HL-60 (cell line): ENCODE results near the gene KIFC1.

Experiments
- DNase-seq, 2 experiments: peaks; one replicate each; pipeline ENCODE4 v3.0.0-alpha.2; 2010 to 2020; ENCODE audit warnings: low read depth in 1 of 2, low spot score in 1 of 2
- H3K27ac ChIP-seq: fragments of 250-450 bp; sonication (Bioruptor Pico); replicated peaks from 2 replicates; pipeline ENCODE4 v1.5.1; 2020; ENCODE audit warnings: mild to moderate bottlenecking, moderate library complexity
- H3K27me3 ChIP-seq: fragments of 250-450 bp; sonication (Bioruptor Pico); 2 replicates; pipeline ENCODE4 v1.5.1; 2021; ENCODE audit warnings: mild to moderate bottlenecking, moderate library complexity; ENCODE audit not compliant: insufficient read depth, poor library complexity, severe bottlenecking
- H3K4me3 ChIP-seq: replicated peaks from 2 replicates; pipeline ENCODE4 v1.5.1; 2011; ENCODE audit warnings: mild to moderate bottlenecking, control low read depth, low read length; ENCODE audit not compliant: insufficient read depth
- CTCF ChIP-seq: IDR thresholded peaks from one replicate; pipeline ENCODE4 v1.5.1; 2011; ENCODE audit warnings: low read length, control low read depth, inconsistent platforms; ENCODE audit not compliant: insufficient read depth
- GABPA ChIP-seq: IDR thresholded peaks from 2 replicates; pipeline ENCODE4 v1.6.1; 2012; ENCODE audit warnings: low read depth
- POLR2AphosphoS5 ChIP-seq: IDR thresholded peaks from 2 replicates; pipeline ENCODE4 v1.6.1; 2012; ENCODE audit warnings: low read depth
- REST ChIP-seq: IDR thresholded peaks from 2 replicates; pipeline ENCODE4 v1.6.1; 2012; ENCODE audit warnings: low read depth; ENCODE audit not compliant: insufficient replicate concordance
- SPI1 ChIP-seq: IDR thresholded peaks from 2 replicates; pipeline ENCODE4 v1.6.1; 2012; ENCODE audit warnings: low read depth, mild to moderate bottlenecking, borderline replicate concordance

Gene KIFC1

GRCh38 chr6:33443619-33444504, 52.2 kb downstream of the KIFC1 start:
- no peak for TF ChIP-seq CTCF
- H3K27ac ChIP-seq: no peak overlapping the region; the same call in none of the 2 replicates
- H3K4me3 ChIP-seq: no peak overlapping the region
- no peak for DNase-seq
- no peaks in the 10 kb centered on the region for H3K27me3 ChIP-seq

- TF ChIP-seq SPI1: peak; percentile 7; the same call in 1 of the 2 replicates
- no peak for TF ChIP-seq GABPA
- Histone ChIP-seq H3K27me3 (no peaks in the 10 kb centered on the region), H3K27ac (peak overlapping the region; percentile 61), H3K4me3 (no peak overlapping the region)
- DNase-seq: peak; percentile 36 to 43
Measured at GRCh38 chr6:33445119-33445603, 53.5 kb downstream of the KIFC1 start.

GRCh38 chr6:33446356-33446755, 54.7 kb downstream of the KIFC1 start:
- no peaks in the 10 kb centered on the region for H3K27me3 ChIP-seq
- H3K4me3 ChIP-seq: no peak overlapping the region
- H3K27ac ChIP-seq: peak overlapping the region; percentile 37
- TF ChIP-seq REST (no peak), POLR2AphosphoS5 (no peak), SPI1 (no peak), GABPA (no peak), CTCF (no peak)
- no peak for DNase-seq

GRCh38 chr6:33450434-33450833, 58.8 kb downstream of the KIFC1 start:
- TF ChIP-seq CTCF: no peak
- TF ChIP-seq GABPA: no peak
- TF ChIP-seq REST: no peak
- TF ChIP-seq POLR2AphosphoS5: no peak
- peak; percentile 75 for TF ChIP-seq SPI1
- peak; percentile 54 to 66 for DNase-seq
- no peaks in the 10 kb centered on the region for H3K27me3 ChIP-seq
- H3K27ac ChIP-seq: peak overlapping the region; percentile 24
- no peak overlapping the region for H3K4me3 ChIP-seq
